Endothelial cell of umbilical vein (primary cell): ENCODE data around the gene SFTPD. TPM values are rescaled to one million over a fixed set of nuclear protein-coding genes. Genes with fewer than 3 reads are reported as not detected.
"Not testable (repeated sequence)": the region's sequence is repeated elsewhere in the genome, so short reads cannot be mapped to it uniquely, and the experiment has no call there.

Experiments used
- BruUV-seq: library from RNA; stranded (reverse); fragments of 400-500 nt; replicated peaks from 2 replicates; lab custom pipeline; 2021; lab: Mats Ljungman, UMichigan
- CTCF ChIA-PET: fragments of 300-600, 350-600 bp; sonication (Branson Sonifier 250); formaldehyde crosslinking; loops from one replicate; lab custom pipeline; 2021; ENCODE audit warnings: antibody characterized with exemption, inconsistent platforms; lab: Charles Lee
- POLR2A ChIA-PET: fragments of 300-600, 350-600 bp; sonication (Branson Sonifier 250); formaldehyde crosslinking; loops from one replicate; lab custom pipeline; 2021; ENCODE audit warnings: antibody characterized with exemption, inconsistent platforms; lab: Charles Lee
- DNase-seq: peaks from one replicate; pipeline ENCODE4 v3.0.0-alpha.2; 2011; ENCODE audit warnings: low read depth, low spot score
- FAIRE-seq: peaks from 2 replicates; lab custom pipeline; 2011; peaks lifted over from hg19 to GRCh38; lab: Jason Lieb, UNC
- H2AFZ ChIP-seq: 2 replicates; pipeline ENCODE4 v1.6.0; 2012; ENCODE audit warnings: low read depth, low read length, control low read depth, inconsistent platforms
- H3K27ac ChIP-seq: 2 replicates; pipeline ENCODE4 v1.5.1; 2011; ENCODE audit warnings: low read depth, mild to moderate bottlenecking, control low read depth, low read length, moderate library complexity; ENCODE audit not compliant: insufficient read depth
- H3K27me3 ChIP-seq, 2 experiments: 2 replicates each; pipeline versions ENCODE4 v1.6.0 to v1.6.1; 2011; ENCODE audit warnings: low read length in 2 of 2, mixed read lengths in 1 of 2; ENCODE audit not compliant: control insufficient read depth in 2 of 2, insufficient read depth in 2 of 2
- H3K36me3 ChIP-seq, 2 experiments: 2 replicates in 1 of 2; 3 replicates in 1 of 2; pipeline ENCODE4 v1.5.1; 2011; ENCODE audit warnings: low read length in 2 of 2, mild to moderate bottlenecking in 1 of 2, moderate library complexity in 1 of 2; ENCODE audit not compliant: control insufficient read depth in 2 of 2, insufficient read depth in 2 of 2; ENCODE audit errors: extremely low read depth in 1 of 2
- H3K4me1 ChIP-seq: 3 replicates; pipeline ENCODE4 v1.5.1; 2011; ENCODE audit warnings: mild to moderate bottlenecking, low read length; ENCODE audit not compliant: control insufficient read depth, insufficient read depth; ENCODE audit errors: extremely low read depth
- H3K4me2 ChIP-seq: 2 replicates; pipeline ENCODE4 v1.6.1; 2011; ENCODE audit warnings: low read length, control low read depth, mixed read lengths; ENCODE audit not compliant: insufficient read depth
- H3K4me3 ChIP-seq, 3 experiments: fragments of 200-600 bp in 1 of 3; sonication (generic), shearing (Covaris generic) in 1 of 3; replicated peaks in 1 of 3; 2 replicates each; pipeline ENCODE4 v1.5.1; 2011 to 2016; ENCODE audit warnings: control low read depth in 3 of 3, low read length in 3 of 3, mild to moderate bottlenecking in 2 of 3, inconsistent platforms in 1 of 3, low read depth in 1 of 3, moderate library complexity in 1 of 3; ENCODE audit not compliant: insufficient read depth in 1 of 3
- H3K79me2 ChIP-seq: 2 replicates; pipeline ENCODE4 v1.6.0; 2012; ENCODE audit warnings: low read length, inconsistent platforms; ENCODE audit not compliant: control insufficient read depth, insufficient read depth
- H3K9ac ChIP-seq: replicated peaks from 2 replicates; pipeline ENCODE3; 2011; ENCODE audit warnings: low read length, control low read depth; ENCODE audit not compliant: insufficient read depth; ENCODE audit errors: extremely low read depth
- H3K9me1 ChIP-seq: replicated peaks from 3 replicates; pipeline ENCODE4 v1.6.0; 2011; ENCODE audit warnings: mild to moderate bottlenecking, low read length; ENCODE audit not compliant: control insufficient read depth, insufficient read depth; ENCODE audit errors: extremely low read depth
- H3K9me3 ChIP-seq: replicated peaks from 2 replicates; pipeline ENCODE4 v1.5.1; 2012; ENCODE audit warnings: low read length, inconsistent platforms; ENCODE audit not compliant: control insufficient read depth, insufficient read depth
- H4K20me1 ChIP-seq: replicated peaks from 2 replicates; pipeline ENCODE3; 2011; ENCODE audit warnings: mild to moderate bottlenecking, low read length; ENCODE audit not compliant: control insufficient read depth, insufficient read depth; ENCODE audit errors: extremely low read depth
- JUN ChIP-seq: IDR thresholded peaks from 2 replicates; pipeline ENCODE4 v1.6.1; 2011; ENCODE audit warnings: borderline replicate concordance, low read depth; ENCODE audit not compliant: insufficient read length, insufficient read depth
- POLR2A ChIP-seq: IDR thresholded peaks from 2 replicates; pipeline ENCODE4 v1.6.1; 2012; ENCODE audit warnings: low read depth, mild to moderate bottlenecking, control low read depth, low read length
- dilution Hi-C: fragments of 300-500 bp; cut with MboI; formaldehyde crosslinking; loops from one replicate; pipeline ENCODE4 v1.15.0; 2019; ENCODE audit warnings: low sequenced_read_pairs; ENCODE audit not compliant: extremely low pct_ligation_motif_present
- intact Hi-C: fragments of 100-400 bp; cut with micrococcal nuclease; formaldehyde crosslinking; loops from one replicate; pipeline ENCODE4 v1.10.0; 2022
- polyA plus RNA-seq, 4 experiments: library from polyadenylated mRNA; depleted of rRNA in 3 of 4; stranded (reverse) in 3 of 4; unstranded in 1 of 4; fragments of >200 nt; gene quantifications; 2 replicates each; pipeline versions ENCODE4 v1.2.1 to v1.2.3, GENCODE V29; 2011 to 2012; ENCODE audit warnings: missing spikeins in 1 of 4
- total RNA-seq: library from RNA; stranded (reverse); gene quantifications from 2 replicates; pipeline ENCODE4 v1.2.3, GENCODE V29; 2021

The SFTPD gene
- total and polyA plus RNA-seq, 2 donors (not counting 3 experiments of a cell fraction or from before 2014, with no cell fraction given), result not detected

DNA sequence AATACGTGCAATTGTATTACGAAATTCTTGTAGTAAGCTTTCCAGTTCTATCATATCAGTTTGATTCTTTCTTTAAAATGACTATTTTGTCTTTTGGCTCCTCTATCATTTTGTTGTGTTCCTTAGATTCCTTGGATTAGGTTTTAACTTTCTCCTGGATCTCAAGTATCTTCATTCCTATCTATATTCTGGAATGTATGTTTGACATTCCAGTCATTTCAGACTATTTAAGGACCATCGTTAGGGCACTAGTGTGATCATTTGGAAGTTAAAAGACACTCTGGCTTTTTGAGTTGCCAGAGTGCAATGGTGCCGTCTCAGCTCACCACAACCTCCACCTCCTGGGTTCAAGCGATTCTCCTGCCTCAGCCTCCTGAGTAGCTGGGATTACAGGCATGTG, 45.7 kb upstream of the SFTPD start:
- Histone ChIP-seq H3K4me2 (no peak overlapping the region), H3K27me3 (peaks cover 3 to 7% of the 10 kb centered on the region in 2 experiments), H3K36me3 (no peaks in the 10 kb centered on the region), H3K9ac (no peak overlapping the region), H3K9me1 (no peaks in the 10 kb centered on the region), H3K4me3 (no peak overlapping the region), H4K20me1 (no peaks in the 10 kb centered on the region), H3K9me3 (no peaks in the 10 kb centered on the region), H2AFZ (no peak overlapping the region), H3K79me2 (no peaks in the 10 kb centered on the region), H3K27ac (no peak overlapping the region), H3K4me1 (no peaks in the 10 kb centered on the region)
- ChIA-PET POLR2A (no interaction called here), CTCF (interaction anchor here (0.5 to 1.1 kb wide), 3 partner anchors 13 to 58 kb away, joined by 3 to 4 read pairs (median 3); no protein-coding TSS in a partner anchor)
- dilution Hi-C loops (no loop called here), intact Hi-C loops (no loop called here)
- DNase-seq (no peak), FAIRE-seq (no peak)
- BruUV-seq, result no TSS peak
- TF ChIP-seq JUN (no peak), POLR2A (no peak)

GRCh38 chr10:79988199-79988598, 39.3 kb upstream of the SFTPD start:
- CTCF ChIA-PET, H4K20me1 ChIP-seq, H3K4me3 ChIP-seq, POLR2A ChIA-PET, H2AFZ ChIP-seq, H3K9me3 ChIP-seq, dilution Hi-C loops, H3K27ac ChIP-seq, FAIRE-seq, DNase-seq, H3K79me2 ChIP-seq, BruUV-seq, H3K9ac ChIP-seq, H3K4me1 ChIP-seq, intact Hi-C loops, H3K36me3 ChIP-seq, H3K9me1 ChIP-seq, H3K4me2 ChIP-seq: not testable (repeated sequence)
- H3K27me3 ChIP-seq, result peaks cover 10 to 17% of the 10 kb centered on the region in 2 experiments

GRCh38 chr10:79986661-79987060, 37.8 kb upstream of the SFTPD start:
- POLR2A ChIA-PET, H3K9me3 ChIP-seq, H3K36me3 ChIP-seq, H3K4me1 ChIP-seq, BruUV-seq, H3K4me3 ChIP-seq, H3K9ac ChIP-seq, FAIRE-seq, CTCF ChIA-PET, H3K9me1 ChIP-seq, DNase-seq, H2AFZ ChIP-seq, intact Hi-C loops, H3K79me2 ChIP-seq, dilution Hi-C loops, H4K20me1 ChIP-seq, H3K27ac ChIP-seq, H3K4me2 ChIP-seq: not testable (repeated sequence)
- H3K27me3 ChIP-seq, result peaks cover 19 to 27% of the 10 kb centered on the region in 2 experiments
